GM19239 (cell line): ENCODE data around the gene IGLL5.

Experiments used
- DNase-seq: peaks from one replicate; pipeline ENCODE4 v3.0.0; 2011; ENCODE audit warnings: low spot score; ENCODE audit not compliant: insufficient read length
- FAIRE-seq: peaks from 2 replicates; lab custom pipeline; 2011; peaks lifted over from hg19 to GRCh38; lab: Jason Lieb, UNC

IGLL5 gene

GRCh38 chr22:22887621-22888503 lies at the start of gene IGLL5:
Gene IGLL5 (plus strand): TSS chr22:22887816. CDS start chr22:22888054, 238 bp downstream.
- FAIRE-seq, result peak; percentile 75
- no peak for DNase-seq

- FAIRE-seq, result no peak
Measured at GRCh38 chr22:22838148-22838786, 49.3 kb upstream of the IGLL5 start.

GRCh38 chr22:22839570-22840314 lies 47.9 kb upstream of the IGLL5 start:
- DNase-seq (no peak), FAIRE-seq (no peak)

More at GRCh38 chr22:22838148-22838786, 49.3 kb upstream of the IGLL5 start:
- DNase-seq, result no peak

- no peak for DNase-seq
- FAIRE-seq, result no peak
Measured at GRCh38 chr22:22840780-22841179, 46.8 kb upstream of the IGLL5 start.

GRCh38 chr22:22841598-22841997 lies 46.0 kb upstream of the IGLL5 start:
- DNase-seq, result no peak
- FAIRE-seq, result no peak

GRCh38 chr22:22842085-22842484 lies 45.5 kb upstream of the IGLL5 start:
- FAIRE-seq (no peak), DNase-seq (no peak)

GRCh38 chr22:22843848-22844247 lies 43.8 kb upstream of the IGLL5 start:
- DNase-seq (no peak), FAIRE-seq (no peak)

GRCh38 chr22:22847241-22847640 lies 40.4 kb upstream of the IGLL5 start:
- FAIRE-seq, result no peak
- no peak for DNase-seq

GRCh38 chr22:22848364-22848866 lies 39.2 kb upstream of the IGLL5 start:
- FAIRE-seq, result peak; percentile 94
- peak; percentile 28 for DNase-seq

GRCh38 chr22:22849640-22850610 lies 37.7 kb upstream of the IGLL5 start:
- FAIRE-seq (peak; percentile 67), DNase-seq (no peak)

- DNase-seq, result no peak
- FAIRE-seq, result no peak
Measured at GRCh38 chr22:22851969-22852368, 35.6 kb upstream of the IGLL5 start.

GRCh38 chr22:22853713-22854112 lies 33.9 kb upstream of the IGLL5 start:
- FAIRE-seq, result no peak

GRCh38 chr22:22854466-22854865 lies 33.1 kb upstream of the IGLL5 start:
- no peak for FAIRE-seq

More at GRCh38 chr22:22853713-22854112, 33.9 kb upstream of the IGLL5 start:
- no peak for DNase-seq

GRCh38 chr22:22855085-22855484 lies 32.5 kb upstream of the IGLL5 start:
- no peak for DNase-seq
- no peak for FAIRE-seq

More at GRCh38 chr22:22854466-22854865, 33.1 kb upstream of the IGLL5 start:
- no peak for DNase-seq

- FAIRE-seq, result peak; percentile 78
- no peak for DNase-seq
Measured at GRCh38 chr22:22855617-22856308, 31.9 kb upstream of the IGLL5 start.

GRCh38 chr22:22856364-22856763 lies 31.3 kb upstream of the IGLL5 start:
- DNase-seq, result no peak

GRCh38 chr22:22856885-22857606 lies 30.6 kb upstream of the IGLL5 start:
- DNase-seq (no peak), FAIRE-seq (peak; percentile 72)

More at GRCh38 chr22:22856364-22856763, 31.3 kb upstream of the IGLL5 start:
- no peak for FAIRE-seq
